Activated CD4-positive, alpha-beta T cell treated with anti-CD3 and anti-CD28 coated beads for 24 hours (primary cell): Measurements from ENCODE around the gene MAN2A1.
"Not testable (repeated sequence)": the region's sequence is repeated elsewhere in the genome, so short reads cannot be mapped to it uniquely, and the experiment has no call there.

Experiments used
- DNase-seq, 2 donors: peaks; one replicate each; pipeline ENCODE4 v3.0.0-alpha.2; 2020; ENCODE audit warnings: low read depth in 2 of 2

The MAN2A1 gene

GRCh38 chr5:109866051-109866450 is 176.3 kb downstream of the MAN2A1 start:
- no peak for DNase-seq

DNA sequence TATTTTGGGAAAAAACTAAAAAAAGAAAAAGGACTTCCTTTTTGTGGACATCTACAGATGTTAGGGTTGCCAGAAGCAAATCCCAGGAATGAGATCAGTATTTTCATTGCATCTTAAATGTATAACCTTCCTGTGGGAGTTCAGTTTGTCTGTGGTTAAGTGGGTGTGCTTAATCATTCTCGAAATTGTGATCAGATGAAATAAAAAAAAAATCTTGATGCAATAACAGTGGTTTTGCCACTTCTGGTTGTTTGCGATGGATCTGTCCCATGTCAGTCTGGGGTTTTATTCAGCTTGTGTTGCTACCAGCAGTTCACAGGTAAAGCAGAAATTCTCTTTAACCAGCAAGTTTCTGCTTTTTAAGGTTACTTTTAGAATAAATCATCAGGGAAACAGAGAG is 179.0 kb downstream of the MAN2A1 start:
- no peak for DNase-seq

GRCh38 chr5:109873687-109874086 is 184.0 kb downstream of the MAN2A1 start:
- DNase-seq, result no peak

DNA sequence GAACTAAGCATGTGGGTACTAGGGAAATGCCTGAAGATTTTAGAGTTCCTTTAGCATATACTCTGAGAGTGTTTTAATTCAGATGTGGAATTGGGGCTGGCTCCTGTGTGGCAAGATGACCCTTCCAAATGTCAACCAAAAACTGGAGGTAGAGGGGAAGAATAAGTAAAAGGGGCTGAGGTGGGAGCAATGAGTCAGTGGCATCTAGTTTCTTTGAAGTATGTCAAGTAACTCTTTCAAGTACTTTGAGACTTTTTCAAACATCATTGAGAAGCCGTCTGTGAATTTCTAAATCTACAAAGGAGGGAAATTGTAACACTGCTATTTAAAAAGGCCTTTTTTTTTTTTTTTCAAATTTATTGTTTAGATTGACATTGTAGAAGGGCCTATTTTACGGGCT is 184.4 kb downstream of the MAN2A1 start:
- no peak for DNase-seq

GRCh38 chr5:109876030-109876725 is 186.5 kb downstream of the MAN2A1 start:
- DNase-seq, result no peak

DNA sequence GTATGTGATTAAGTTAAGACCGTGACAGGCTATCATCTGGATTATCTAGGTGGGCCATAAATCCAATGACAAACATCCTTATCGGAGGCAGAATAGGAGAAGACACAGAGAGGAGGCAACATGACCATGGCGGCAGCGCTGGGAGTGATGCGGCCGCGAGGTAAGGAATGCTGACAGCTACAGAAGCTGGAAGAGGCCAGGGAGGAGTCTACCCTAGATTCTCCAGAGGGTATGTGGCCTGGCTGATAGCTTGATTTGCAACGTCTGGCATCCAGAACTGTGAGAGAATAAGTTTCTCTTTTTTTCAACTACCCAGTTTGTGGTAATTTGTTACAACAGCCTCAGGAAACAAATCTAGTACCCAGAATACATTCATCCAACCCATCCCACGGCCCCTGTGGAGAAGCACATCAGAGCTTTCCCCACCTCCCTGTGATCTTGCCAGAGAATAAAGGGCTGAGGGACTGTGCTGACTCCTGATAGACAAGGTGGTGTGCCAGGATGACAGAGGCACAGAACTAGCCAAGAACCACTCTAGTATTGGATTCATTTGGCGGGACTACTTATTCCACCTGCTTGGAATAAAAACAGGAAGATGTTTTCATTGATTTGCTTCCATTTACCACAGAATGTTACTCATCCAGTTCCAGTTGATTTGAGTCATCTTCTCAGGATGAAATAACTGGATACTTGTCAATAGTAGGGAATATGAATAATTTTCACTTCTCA is 187.4 kb downstream of the MAN2A1 start:
- DNase-seq, result no peak

DNA sequence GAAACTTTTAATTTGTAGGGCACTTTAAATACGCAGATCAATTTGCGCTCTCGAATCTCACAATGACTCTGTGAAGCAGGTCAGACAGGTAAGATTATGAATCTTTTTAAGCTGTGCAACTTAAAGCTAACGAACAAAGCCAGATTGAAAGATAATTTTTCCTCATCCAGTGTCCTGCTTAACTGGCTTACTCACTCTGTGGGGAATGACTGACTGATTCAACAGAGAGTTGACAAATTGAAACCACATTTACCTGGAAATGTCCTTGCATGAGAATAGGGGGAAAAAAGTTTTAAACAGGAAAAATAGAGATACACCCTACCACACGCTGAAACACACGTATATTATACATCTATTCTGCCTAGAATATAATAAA is 187.9 kb downstream of the MAN2A1 start:
- DNase-seq, result no peak

DNA sequence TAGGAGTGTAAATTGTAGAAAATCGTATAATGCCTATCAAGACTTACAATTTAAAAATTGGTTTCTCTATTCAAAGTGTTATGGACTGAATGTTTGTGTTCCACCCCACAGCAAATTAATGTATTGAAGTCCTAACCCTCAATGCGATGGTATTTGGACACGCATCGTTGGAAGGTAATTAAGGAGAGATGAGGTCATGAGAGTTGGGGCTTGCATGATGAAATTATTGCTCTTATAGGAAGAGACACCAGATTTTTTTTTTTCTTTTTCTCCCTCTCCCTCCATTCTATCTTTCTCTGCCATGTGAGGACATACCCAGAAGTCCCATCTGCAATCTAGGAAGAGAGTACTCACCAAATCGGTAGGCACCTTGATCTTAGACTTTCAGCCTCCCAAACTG is 189.2 kb downstream of the MAN2A1 start:
- DNase-seq, result no peak

GRCh38 chr5:109880907-109881685 is 191.4 kb downstream of the MAN2A1 start:
- no peak for DNase-seq

GRCh38 chr5:109882546-109882945 is 192.8 kb downstream of the MAN2A1 start:
- DNase-seq, result no peak

DNA sequence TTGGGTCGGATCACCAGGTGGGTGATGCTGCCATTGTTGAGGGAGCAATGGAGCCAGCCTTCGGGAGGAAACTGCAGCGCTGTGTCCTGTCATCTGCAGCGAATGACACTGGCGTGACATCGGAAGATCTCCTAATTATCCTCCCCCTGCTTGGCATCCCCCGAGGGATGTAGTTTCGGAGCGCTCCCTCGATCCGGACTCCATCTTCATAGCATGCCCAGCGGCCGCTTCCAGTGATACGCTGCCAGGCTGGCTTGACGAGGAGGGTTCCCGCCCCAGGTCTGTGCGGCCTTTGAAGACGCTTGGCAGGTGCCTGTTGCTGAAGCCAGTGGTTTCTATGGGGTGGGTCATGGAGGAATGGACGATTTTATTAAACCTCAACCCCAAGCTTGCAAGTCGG is 194.9 kb downstream of the MAN2A1 start:
- no peak for DNase-seq

- no peak for DNase-seq
Observed at GRCh38 chr5:109885205-109885604, 195.5 kb downstream of the MAN2A1 start.

DNA sequence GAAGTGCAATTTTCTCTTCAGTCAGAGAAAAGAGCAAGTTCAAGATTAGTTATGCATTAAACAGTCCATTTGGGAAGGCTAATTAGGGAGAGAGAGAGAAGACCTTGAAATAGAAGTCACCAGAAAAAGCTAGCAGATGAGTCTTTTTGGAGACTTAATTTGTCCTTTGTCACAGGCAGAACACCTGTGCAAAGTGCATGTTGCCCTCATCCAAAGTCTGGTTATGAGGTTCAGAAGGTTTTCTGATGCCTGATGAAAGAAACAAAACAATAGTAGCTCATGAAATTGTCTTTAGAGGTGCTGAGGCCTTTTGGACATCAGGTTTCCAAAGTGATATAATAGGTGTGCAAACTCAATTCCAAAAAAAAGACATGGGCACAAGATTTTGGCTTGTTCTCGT is 199.3 kb downstream of the MAN2A1 start:
- no peak for DNase-seq

DNA sequence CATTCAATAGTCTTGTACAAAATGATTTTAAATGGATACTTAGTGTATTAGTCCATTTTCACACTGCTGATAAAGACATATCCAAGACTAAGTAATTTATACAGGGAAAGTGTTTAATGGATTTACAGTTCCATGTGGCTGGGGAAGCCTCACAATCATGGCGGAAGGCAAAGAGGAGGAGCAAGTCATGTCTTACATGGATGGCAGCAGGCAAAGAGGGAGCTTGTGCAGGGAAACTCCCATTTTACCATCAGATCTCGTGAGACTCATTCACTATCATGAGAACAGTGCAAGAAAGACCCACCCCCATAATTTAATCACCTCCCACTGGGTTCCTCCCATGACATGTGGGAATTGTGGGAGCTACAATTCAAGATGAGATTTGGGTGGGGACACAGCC is 203.5 kb downstream of the MAN2A1 start:
- not testable (repeated sequence) for DNase-seq

DNA sequence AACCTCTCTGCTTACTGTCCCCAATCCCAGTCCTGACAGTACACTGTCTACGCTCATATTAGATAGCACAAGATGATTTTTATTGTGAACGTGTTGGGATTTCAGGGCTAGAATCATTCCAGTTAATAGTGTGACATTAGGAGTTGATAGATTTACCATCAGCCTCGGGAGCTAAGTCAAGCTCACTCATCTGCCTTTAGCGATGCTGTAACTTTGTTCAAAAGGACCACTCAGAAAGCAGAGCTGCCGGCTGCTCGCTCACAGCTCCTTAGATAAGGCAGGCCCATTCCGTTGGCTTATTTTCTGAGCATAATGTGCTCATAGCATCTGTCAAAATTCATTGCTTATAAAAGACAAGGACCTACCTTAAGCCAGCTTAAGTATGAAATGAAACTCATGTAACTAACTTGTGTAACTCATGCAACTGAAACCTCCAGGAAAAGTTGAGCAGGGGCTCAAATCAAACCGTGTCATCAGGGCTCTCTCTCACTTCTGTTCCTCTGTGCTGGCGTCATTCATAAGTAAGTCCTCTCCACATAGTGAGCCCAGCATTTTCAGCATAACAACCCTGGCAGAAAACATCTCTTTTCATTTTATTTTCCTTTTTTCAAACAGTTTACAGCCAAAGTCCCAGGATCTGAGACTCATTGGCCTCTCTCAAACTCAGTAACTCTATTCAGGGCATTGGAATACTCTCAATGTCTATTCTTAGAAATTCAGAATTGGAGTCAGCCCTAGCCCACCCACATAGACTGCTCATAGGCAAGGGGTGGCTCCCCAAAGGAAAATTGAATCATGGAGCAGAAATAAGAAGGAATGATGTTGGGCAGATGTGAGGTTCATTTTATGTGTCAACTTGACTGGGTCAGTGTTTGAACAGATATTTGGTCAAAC is 208.8 kb downstream of the MAN2A1 start:
- DNase-seq, result no peak

- DNase-seq, result no peak
Observed at GRCh38 chr5:109899163-109899535, 209.4 kb downstream of the MAN2A1 start.

DNA sequence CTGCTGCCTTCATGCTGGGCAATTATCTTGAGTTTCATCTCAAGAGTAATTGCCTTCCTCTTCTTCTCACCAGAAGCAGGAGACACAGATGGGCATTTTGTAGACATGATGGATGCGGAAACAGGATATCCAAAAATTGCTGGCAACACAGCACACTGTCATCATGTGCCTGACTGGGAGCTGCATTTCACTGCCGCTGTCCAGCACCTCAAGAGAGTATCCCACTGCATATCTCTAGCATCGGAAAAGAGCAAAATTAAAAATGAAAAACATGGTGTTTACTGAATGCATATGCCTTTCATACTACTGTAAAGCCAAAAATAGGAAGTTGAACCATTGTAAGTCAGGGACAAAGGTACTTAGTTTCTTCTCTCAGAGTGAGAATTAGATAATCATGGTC is 210.7 kb downstream of the MAN2A1 start:
- DNase-seq, result no peak

DNA sequence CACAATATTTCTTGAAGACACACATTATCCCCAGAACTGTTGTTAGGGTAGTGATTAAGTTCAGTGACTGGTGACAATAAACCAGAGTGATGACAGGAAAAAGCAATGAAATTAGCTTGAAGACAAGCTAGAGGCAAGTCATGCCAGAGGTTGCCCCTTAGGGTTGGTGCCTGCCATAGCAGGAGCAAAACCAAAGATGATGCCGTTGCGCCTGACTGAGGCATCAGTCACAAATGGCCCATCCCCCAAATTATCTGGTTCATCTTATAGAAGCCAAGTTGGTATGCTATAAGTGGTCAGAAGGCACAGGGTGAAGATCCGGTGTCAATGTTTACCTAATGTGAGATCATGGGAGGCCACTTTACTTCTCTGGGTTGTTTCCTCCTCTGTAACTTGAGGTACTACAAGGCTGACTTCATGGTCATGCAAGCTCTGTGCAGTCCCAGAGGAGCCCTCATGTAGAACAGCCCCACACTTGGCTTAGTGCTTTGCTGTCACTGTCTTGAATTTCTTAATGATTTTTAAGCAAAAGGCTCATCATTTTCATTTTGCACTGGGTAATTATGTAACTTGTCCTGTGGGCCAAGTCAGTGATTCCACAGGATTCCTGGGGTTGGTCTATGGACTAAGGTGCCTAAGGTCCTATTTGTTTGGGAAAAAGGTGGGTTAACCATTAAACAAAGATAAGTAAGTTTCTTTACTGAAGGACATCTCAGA is 211.3 kb downstream of the MAN2A1 start:
- no peak for DNase-seq

GRCh38 chr5:109901628-109901981 is 211.9 kb downstream of the MAN2A1 start:
- no peak for DNase-seq

DNA sequence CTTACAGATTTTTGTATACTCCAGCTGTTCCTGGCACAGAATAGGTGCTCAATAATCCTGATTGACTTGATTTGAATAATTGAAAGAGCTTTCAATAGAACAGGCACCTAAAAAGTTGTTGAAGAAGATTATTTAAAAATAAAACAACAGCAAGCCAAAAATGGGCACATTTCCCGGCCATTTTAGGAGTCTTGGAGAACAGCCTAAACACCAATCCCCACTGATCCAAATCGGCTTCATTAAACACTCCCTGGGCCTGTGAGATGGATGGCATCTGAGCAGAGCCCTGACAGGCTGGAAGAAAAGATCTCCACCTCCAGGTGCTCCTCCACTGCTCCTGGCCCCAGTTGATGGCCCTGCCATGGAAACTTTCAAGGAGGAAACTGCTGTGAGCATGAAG is 213.3 kb downstream of the MAN2A1 start:
- no peak for DNase-seq

- DNase-seq, result no peak
Observed at GRCh38 chr5:109905906-109906305, 216.2 kb downstream of the MAN2A1 start.
